CD4-positive, alpha-beta T cell treated with Interleukin-21 for 1 hour (primary cell): ENCODE measurements around the gene ANKRD10.
"Not testable (repeated sequence)": the region's sequence is repeated elsewhere in the genome, so short reads cannot be mapped to it uniquely, and the experiment has no call there.

Source experiments
- DNase-seq: peaks from one replicate; pipeline ENCODE4 v3.0.0-alpha.2; 2020

Gene ANKRD10

GRCh38 chr13:110915057-110915873 lies at the start of gene ANKRD10:
Gene ANKRD10, minus strand, starts transcription at chr13:110915069. Its CDS starts 135 bp downstream, at chr13:110914934.
- peak; percentile 94 for DNase-seq

GRCh38 chr13:110964229-110965037 lies 49.6 kb upstream of the ANKRD10 start:
- no peak for DNase-seq

- DNase-seq = no peak
Observed at GRCh38 chr13:110963554-110963970, 48.7 kb upstream of the ANKRD10 start.

GRCh38 chr13:110961959-110962358 lies 47.1 kb upstream of the ANKRD10 start:
- DNase-seq = no peak

- no peak for DNase-seq
Observed at GRCh38 chr13:110960204-110960603, 45.3 kb upstream of the ANKRD10 start.

GRCh38 chr13:110957931-110958330 lies 43.1 kb upstream of the ANKRD10 start:
- DNase-seq = no peak

GRCh38 chr13:110957181-110957884 lies 42.5 kb upstream of the ANKRD10 start:
- no peak for DNase-seq

GRCh38 chr13:110956216-110956615 lies 41.3 kb upstream of the ANKRD10 start:
- DNase-seq = not testable (repeated sequence)

GRCh38 chr13:110955608-110956007 lies 40.7 kb upstream of the ANKRD10 start:
- not testable (repeated sequence) for DNase-seq

- DNase-seq = not testable (repeated sequence)
Observed at GRCh38 chr13:110955072-110955503, 40.2 kb upstream of the ANKRD10 start.

- not testable (repeated sequence) for DNase-seq
Observed at GRCh38 chr13:110954533-110954920, 39.7 kb upstream of the ANKRD10 start.

- DNase-seq = no peak
Observed at GRCh38 chr13:110953833-110954532, 39.1 kb upstream of the ANKRD10 start.

- DNase-seq = no peak
Observed at GRCh38 chr13:110953416-110953815, 38.5 kb upstream of the ANKRD10 start.

- not testable (repeated sequence) for DNase-seq
Observed at GRCh38 chr13:110952135-110952534, 37.3 kb upstream of the ANKRD10 start.

- DNase-seq = no peak
Observed at GRCh38 chr13:110950819-110951570, 36.1 kb upstream of the ANKRD10 start.

GRCh38 chr13:110950356-110950755 lies 35.5 kb upstream of the ANKRD10 start:
- no peak for DNase-seq

GRCh38 chr13:110949628-110950027 lies 34.8 kb upstream of the ANKRD10 start:
- DNase-seq = no peak

GRCh38 chr13:110949116-110949515 lies 34.2 kb upstream of the ANKRD10 start:
- DNase-seq = no peak

GRCh38 chr13:110947338-110947737 lies 32.5 kb upstream of the ANKRD10 start:
- not testable (repeated sequence) for DNase-seq

- no peak for DNase-seq
Observed at GRCh38 chr13:110945928-110946570, 31.2 kb upstream of the ANKRD10 start.
